Amniotic epithelial cell (primary cell): ENCODE measurements around the gene CYP1B1.

Experiments used
- DNase-seq: peaks from one replicate; pipeline ENCODE4 v3.0.0-alpha.2; 2010; ENCODE audit warnings: low read depth

CYP1B1 gene

GRCh38 chr2:38074764-38075506 lies 1.0 kb downstream of the CYP1B1 start:
- peak; percentile 56 for DNase-seq

GRCh38 chr2:38074058-38074763 lies 1.7 kb downstream of the CYP1B1 start:
- no peak for DNase-seq

- DNase-seq: no peak
Measured at GRCh38 chr2:38073211-38074057, 2.5 kb downstream of the CYP1B1 start.

DNA sequence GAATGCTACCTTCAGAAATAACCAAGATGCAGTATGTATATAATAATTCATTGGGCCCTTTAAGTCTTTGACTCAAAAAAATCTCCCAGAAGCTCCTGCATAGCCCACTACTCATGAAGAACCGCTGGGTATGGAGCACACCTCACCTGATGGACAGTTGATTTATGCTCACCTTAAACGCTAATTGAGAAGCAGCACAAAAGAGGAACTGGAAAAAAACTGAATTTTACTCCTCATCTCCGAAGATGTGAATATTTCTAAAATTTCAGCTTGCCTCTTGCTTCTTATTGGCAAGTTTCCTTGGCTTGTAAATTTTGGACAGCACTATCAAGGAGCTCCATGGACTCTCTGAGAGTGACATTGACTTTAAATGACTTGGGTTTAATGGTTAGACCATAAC lies 5.5 kb downstream of the CYP1B1 start:
- no peak for DNase-seq

GRCh38 chr2:38068234-38068633 lies 7.7 kb downstream of the CYP1B1 start:
- DNase-seq: no peak

DNA sequence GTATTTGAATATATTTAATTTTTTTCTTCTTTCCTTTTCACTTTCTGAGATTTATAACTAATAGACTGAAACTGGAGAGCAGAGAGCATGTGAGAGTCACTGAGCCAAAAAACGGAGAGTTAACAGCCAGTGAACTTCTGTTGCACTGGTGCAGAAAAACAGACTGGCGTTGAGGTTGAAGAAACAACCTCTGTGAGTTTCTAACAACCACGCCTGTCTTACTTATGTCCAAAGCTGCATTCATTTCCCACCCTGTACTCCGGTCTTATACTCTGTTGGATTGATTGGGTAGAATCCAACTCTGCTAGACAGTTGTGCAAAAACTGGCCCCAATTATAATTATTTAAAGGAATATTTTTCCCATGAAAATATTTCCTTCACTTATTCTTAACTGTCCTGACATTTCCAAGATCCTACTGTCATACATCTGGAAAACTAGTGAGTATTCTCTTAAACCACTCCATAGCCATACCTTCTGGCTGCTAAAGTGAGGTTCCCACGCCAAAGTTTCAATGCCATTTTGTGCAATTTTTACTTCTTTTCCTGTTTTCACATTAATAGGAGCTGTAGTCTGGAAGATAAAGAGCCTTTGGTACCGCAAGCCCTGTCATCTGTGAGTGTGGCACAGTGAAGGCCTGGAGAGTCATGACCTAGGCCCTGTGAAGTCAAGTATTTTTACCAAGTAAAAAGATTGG lies 9.4 kb downstream of the CYP1B1 start:
- DNase-seq: no peak

GRCh38 chr2:38065502-38066135 lies 10.3 kb downstream of the CYP1B1 start:
- DNase-seq: no peak

- no peak for DNase-seq
Measured at GRCh38 chr2:38064801-38065501, 11.0 kb downstream of the CYP1B1 start.

GRCh38 chr2:38060236-38061018 lies 15.5 kb downstream of the CYP1B1 start:
- no peak for DNase-seq

DNA sequence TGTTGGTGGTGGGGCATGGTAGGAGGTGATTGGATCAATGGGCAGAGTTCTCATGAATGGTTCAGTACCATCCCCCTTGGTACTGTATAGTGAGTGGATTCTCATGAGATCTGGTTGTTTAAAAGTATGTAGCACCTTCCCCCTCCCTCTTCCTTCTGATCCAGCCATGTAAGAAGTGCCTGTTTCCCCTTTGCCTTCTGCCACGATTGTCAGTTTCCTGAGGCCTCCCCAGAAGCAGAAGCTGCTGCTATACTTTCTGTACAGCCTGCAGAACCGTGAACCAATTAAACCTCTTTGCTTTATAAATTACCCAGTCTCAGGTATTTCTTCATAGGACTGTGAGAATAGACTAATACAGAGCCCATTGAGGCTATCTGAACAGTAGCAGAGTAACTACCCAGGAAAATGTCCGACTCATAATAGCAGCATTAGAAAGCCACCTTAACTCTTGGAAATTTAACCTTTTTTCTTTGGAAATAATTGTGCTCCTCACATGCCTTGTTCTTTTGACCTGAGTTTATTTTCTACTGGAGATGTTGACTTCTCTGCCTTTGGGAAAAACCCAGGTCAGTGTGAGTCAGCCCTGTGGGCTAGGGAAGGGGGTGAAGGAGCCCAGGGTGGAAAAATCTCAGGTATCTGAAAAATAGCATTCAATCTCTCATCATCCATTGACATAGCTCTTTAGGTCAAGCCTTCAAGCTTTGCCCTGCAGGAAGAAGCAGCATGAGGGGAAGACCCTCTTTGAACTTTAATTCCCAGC lies 18.1 kb downstream of the CYP1B1 start:
- no peak for DNase-seq

DNA sequence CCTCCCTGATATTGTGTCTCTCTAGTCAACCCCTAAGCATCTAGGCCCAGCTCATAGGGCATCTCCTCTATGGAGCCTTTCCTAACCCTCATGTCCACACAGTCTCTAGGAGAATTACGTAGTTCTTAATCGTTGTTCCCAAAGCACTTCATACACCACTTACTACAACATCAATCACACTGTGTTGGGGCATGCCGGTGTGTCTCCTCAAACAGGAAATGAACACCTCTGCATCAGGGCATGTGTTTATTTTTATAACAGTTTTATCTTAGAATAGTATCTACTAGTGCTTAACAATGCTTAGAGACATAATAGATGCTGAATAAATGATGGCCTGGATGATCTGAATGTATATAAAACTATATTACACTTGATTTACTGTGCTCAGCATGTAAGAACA lies 19.7 kb downstream of the CYP1B1 start:
- DNase-seq: no peak

DNA sequence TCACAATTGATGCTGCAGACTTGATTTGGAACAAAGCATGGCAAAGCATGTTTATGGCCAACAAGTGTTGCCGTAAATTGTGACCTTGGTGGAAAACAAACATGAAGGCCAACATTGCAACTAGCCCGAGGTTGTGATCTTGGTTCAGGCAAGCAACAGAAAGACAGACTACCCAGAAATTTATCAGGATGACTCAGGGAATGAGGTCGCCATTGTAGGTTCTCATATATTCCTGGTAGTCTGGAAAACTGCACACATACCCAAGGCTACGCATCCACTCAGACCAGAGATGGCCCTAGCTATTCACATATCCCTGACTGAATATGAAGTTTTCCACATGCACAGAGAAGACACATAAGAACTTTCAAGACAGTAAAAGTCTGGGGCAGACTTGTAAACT lies 30.1 kb downstream of the CYP1B1 start:
- DNase-seq: peak; percentile 45

DNA sequence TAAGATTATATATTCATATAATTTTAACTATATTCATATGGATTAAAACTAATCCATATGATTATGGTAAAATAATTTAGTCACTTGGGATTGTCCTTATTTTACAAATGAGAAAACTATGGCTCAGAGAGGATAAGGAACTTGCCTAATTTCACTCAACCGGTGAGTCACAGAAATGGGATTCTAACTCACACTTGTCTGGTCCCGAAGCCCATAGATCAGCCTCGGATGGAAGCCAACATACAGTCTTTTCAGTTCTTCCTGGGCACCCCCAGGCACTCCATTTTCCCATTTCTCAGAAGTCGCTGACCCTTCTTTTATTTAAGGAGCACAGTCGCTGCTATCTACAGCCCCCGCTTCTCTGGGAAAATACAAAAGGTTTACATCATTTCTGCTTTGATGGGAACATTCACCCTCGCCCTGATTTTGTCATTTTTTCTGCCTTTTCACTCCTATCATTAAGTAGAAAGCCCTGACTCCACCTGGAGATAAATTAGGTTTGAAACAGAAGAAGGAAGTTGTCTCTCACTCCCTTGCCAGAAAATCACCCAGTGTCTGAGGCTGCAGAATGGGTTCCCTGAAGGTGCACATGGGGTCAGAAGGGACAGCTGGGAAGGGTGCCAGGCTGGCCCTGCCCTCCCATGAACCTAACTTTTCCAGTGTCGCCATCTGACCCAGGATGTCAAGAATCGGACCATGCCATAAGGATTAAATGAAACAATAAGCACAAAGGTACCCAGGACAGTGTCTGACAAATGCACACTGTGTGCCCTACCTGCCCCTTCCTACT lies 36.6 kb downstream of the CYP1B1 start:
- peak; percentile 46 for DNase-seq

DNA sequence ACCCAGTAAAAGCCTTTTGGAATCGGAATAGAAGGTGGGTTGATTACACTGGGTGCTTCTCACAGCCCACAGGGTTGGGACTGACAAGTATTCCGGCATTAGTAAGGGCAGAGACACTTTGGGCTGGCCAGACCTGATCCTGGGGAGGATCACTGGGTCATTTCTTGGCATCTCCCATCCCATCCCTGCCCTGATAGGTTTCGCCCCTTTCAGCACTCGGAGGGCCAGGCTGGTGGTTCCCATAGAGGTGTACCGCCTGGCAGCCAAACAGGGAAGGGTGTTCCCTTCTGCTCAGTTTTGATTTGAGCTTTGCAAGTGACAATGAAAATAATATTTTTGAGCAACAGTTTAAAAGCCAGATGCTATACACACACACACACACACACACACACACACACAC lies 37.3 kb downstream of the CYP1B1 start:
- no peak for DNase-seq

DNA sequence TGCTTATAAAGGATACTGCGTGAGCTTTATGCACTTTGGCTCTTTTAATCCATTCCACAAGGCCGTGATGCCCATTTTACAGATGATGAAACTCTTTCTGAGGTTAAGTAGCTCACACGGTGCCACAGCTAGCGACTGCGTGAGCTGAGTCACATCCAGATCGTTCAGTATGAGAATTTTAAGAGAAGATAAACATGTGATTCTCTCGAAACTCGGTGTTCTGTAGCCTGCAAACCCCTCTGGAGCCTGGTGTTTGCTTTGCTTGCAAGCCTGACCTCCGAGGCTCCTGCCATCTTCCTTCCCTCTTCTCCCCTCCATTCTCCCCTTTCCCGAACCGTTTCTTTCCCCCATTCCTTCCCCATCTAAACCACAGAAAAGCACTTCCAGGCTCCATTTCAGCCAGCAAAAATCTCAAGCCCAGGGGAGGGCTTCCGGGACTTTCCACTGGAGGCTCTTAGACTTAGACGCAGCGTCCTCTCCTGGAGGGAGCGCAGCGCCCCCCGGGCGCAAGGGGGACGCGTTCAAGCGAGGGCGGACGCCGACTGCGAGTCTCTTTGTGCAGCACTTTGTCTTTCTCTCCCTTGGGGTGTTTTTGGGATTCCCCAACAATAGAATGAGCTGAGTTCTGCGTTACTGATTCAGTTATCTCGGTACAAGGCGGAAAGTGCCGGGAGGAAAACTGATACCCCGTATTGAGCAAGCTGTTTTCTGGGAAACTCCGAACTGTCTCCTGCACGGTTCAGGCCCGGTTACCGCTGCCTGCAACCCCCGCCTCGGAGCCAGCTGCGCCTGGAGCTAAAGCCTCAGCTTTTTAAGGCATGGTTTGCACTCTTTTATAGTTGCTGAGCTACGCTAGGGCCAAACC lies 38.0 kb downstream of the CYP1B1 start:
- peak; percentile 64 for DNase-seq

- DNase-seq: no peak
Measured at GRCh38 chr2:38037325-38037724, 38.6 kb downstream of the CYP1B1 start.

DNA sequence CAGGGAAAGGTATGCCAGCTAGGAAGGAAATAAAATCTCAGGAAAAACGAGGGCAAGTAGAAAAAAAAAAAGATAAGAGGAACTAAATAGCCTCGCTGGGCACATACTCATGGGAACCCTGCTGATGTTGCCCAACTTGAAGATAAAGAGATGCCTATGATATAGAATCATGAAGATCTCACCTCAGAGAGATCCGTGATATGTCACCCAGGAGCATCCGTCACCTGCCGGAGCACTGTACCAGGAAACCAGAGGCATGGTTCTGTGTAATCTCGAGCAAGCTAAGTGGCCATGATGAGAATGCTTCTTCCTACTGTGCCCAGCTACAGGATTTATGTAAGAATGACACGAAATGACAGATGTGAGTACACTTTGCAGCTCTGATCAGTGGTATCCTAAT lies 40.0 kb downstream of the CYP1B1 start:
- peak; percentile 78 for DNase-seq

- peak; percentile 38 for DNase-seq
Measured at GRCh38 chr2:38033646-38034045, 42.3 kb downstream of the CYP1B1 start.
